Neural progenitor cell (in vitro differentiated cells): Measurements from ENCODE around the gene DPM1. TPM values are rescaled to one million over a fixed set of nuclear protein-coding genes. Genes with fewer than 3 reads are reported as not detected.

Experiments used
- DNase-seq: peaks from one replicate; pipeline ENCODE4 v3.0.0-alpha.2; 2016; ENCODE audit warnings: low spot score
- H2AFZ ChIP-seq: fragments of 200-600 bp; sonication (generic); replicated peaks from 2 replicates; pipeline ENCODE4 v1.6.1; 2016; ENCODE audit warnings: antibody characterized with exemption
- H3F3A ChIP-seq: fragments of 200-600 bp; sonication (generic); 2 replicates; pipeline ENCODE4 v1.6.1; 2016; ENCODE audit warnings: antibody characterized with exemption, low read depth
- H3K27ac ChIP-seq: fragments of 200-600 bp; sonication (generic); 2 replicates; pipeline ENCODE4 v1.5.1; 2016; ENCODE audit warnings: mild to moderate bottlenecking
- H3K27me3 ChIP-seq: fragments of 200-600 bp; sonication (generic); 2 replicates; pipeline ENCODE4 v1.6.1; 2016; ENCODE audit warnings: mild to moderate bottlenecking, moderate library complexity
- H3K36me3 ChIP-seq: fragments of 200-600 bp; sonication (generic); 2 replicates; pipeline ENCODE4 v1.5.1; 2016
- H3K4me1 ChIP-seq: fragments of 200-600 bp; sonication (generic); 2 replicates; pipeline ENCODE4 v1.6.1; 2016; ENCODE audit warnings: mixed run types
- H3K4me2 ChIP-seq: fragments of 200-600 bp; sonication (generic); 2 replicates; pipeline ENCODE4 v1.6.1; 2016
- H3K4me3 ChIP-seq: fragments of 200-600 bp; sonication (generic); 2 replicates; pipeline ENCODE4 v1.5.1; 2016
- H3K79me2 ChIP-seq: fragments of 200-600 bp; sonication (generic); 2 replicates; pipeline ENCODE4 v1.6.1; 2016; ENCODE audit warnings: low read depth
- H3K9ac ChIP-seq: fragments of 200-600 bp; sonication (generic); 2 replicates; pipeline ENCODE4 v1.6.1; 2016
- H3K9me3 ChIP-seq: fragments of 200-600 bp; sonication (generic); 2 replicates; pipeline ENCODE4 v1.5.1; 2016; ENCODE audit warnings: low read depth
- H4K20me1 ChIP-seq: fragments of 200-600 bp; sonication (generic); 2 replicates; pipeline ENCODE4 v1.6.1; 2016; ENCODE audit warnings: low read depth
- H3K27ac Mint-ChIP-seq: 3 replicates; pipeline ENCODE4 v1.8.0; 2021; ENCODE audit warnings: mixed read lengths
- H3K27me3 Mint-ChIP-seq: 2 replicates; pipeline ENCODE4 v1.8.0; 2022; ENCODE audit warnings: low read depth, mild to moderate bottlenecking, inconsistent platforms, moderate library complexity, mixed read lengths; ENCODE audit not compliant: insufficient read depth
- H3K36me3 Mint-ChIP-seq: 3 replicates; pipeline ENCODE4 v1.8.0; 2021; ENCODE audit warnings: mixed read lengths
- H3K4me1 Mint-ChIP-seq: 3 replicates; pipeline ENCODE4 v1.8.0; 2021; ENCODE audit warnings: mixed read lengths
- H3K4me3 Mint-ChIP-seq: 3 replicates; pipeline ENCODE4 v1.8.0; 2021; ENCODE audit warnings: mild to moderate bottlenecking, moderate library complexity, mixed read lengths
- H3K9me3 Mint-ChIP-seq: 3 replicates; pipeline ENCODE4 v1.8.0; 2020; ENCODE audit warnings: mixed read lengths
- EZH2 ChIP-seq: fragments of 200-600 bp; sonication (generic); IDR thresholded peaks from 2 replicates; pipeline ENCODE4 v1.6.1; 2017; ENCODE audit warnings: antibody characterized with exemption, mild to moderate bottlenecking, moderate library complexity
- EZH2phosphoT487 ChIP-seq: fragments of 200-600 bp; sonication (generic); IDR thresholded peaks from 2 replicates; pipeline ENCODE4 v1.6.1; 2017; ENCODE audit warnings: antibody characterized with exemption
- total RNA-seq: library from RNA; depleted of rRNA; stranded (reverse); fragments of >200 nt; gene quantifications from 2 replicates; pipeline ENCODE4 v1.2.3, GENCODE V29; 2015; ENCODE audit warnings: low replicate concordance
- TF ChIP-seq, protein P1 (sequence below): fragments of 200-600 bp; sonication (generic); IDR thresholded peaks from 2 replicates; pipeline ENCODE4 v1.5.1; 2017; ENCODE audit warnings: antibody characterized with exemption, mild to moderate bottlenecking

Gene DPM1
- total RNA-seq, 1 donor from 2014 or later = 173 TPM

DNA sequence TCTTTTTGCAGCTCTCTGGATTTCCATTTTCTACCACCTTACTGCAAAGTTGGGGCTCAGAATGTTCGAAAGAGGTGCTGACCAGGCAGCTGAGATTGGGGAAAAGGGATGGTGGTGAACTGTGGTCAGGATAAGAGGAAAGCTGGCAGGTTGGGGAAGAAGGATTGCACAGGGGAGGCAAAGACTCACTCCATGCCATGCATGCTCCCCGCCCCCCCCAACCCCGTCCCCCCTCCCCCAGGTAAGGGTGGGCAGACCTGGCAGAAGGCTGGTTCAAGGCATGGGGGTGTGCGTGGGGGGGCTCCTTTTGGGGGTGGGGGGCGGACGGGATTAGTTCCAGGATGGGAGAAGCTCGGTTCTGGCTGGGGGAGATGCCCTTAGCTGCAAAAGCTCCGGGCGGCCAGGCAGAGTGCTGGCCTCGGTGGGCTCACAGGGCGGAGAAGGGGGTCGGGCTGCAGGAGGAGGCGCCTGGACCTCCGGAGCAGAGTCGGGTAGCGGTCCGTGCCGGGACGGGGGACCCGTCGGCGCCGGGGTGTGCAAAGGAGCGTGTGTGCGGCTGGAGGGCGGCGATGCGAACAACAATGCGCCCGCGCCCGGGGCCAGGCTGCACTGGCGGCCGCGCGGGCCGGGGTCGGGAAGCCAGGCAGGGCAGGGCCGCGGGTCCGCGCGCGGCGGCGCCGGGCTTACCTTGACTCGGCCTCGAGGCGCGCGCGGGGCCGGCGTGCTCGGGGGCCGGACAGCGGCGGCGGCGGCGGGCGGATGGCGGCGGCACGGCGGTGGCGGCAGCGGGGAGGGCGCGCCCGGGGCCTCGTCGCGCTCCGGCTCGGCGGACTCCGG lies 28.0 kb downstream of the DPM1 start:
- Histone ChIP-seq H3F3A (peaks cover 56% of the 10 kb centered on the region), H3K27ac (peak overlapping the region; percentile 95), H3K4me2 (peak overlapping the region; percentile 92), H4K20me1 (peaks cover 39% of the 10 kb centered on the region), H3K36me3 (peaks cover 41% of the 10 kb centered on the region), H2AFZ (no peak overlapping the region), H3K27me3 (no peaks in the 10 kb centered on the region), H3K9ac (peak overlapping the region; percentile 88), H3K79me2 (peaks cover 52% of the 10 kb centered on the region), H3K9me3 (no peaks in the 10 kb centered on the region), H3K4me1 (peaks cover 38% of the 10 kb centered on the region), H3K4me3 (peak overlapping the region; percentile 85)
- Mint-ChIP-seq H3K4me1 (peaks cover 44% of the 10 kb centered on the region), H3K4me3 (peak overlapping the region; percentile 91), H3K27me3 (peaks cover 6% of the 10 kb centered on the region), H3K27ac (peak overlapping the region; percentile 97), H3K36me3 (peaks cover 32% of the 10 kb centered on the region), H3K9me3 (peaks cover 2% of the 10 kb centered on the region)
- no peak for TF ChIP-seq EZH2
- no peak for TF ChIP-seq EZH2phosphoT487
- TF ChIP-seq, protein P1, sequence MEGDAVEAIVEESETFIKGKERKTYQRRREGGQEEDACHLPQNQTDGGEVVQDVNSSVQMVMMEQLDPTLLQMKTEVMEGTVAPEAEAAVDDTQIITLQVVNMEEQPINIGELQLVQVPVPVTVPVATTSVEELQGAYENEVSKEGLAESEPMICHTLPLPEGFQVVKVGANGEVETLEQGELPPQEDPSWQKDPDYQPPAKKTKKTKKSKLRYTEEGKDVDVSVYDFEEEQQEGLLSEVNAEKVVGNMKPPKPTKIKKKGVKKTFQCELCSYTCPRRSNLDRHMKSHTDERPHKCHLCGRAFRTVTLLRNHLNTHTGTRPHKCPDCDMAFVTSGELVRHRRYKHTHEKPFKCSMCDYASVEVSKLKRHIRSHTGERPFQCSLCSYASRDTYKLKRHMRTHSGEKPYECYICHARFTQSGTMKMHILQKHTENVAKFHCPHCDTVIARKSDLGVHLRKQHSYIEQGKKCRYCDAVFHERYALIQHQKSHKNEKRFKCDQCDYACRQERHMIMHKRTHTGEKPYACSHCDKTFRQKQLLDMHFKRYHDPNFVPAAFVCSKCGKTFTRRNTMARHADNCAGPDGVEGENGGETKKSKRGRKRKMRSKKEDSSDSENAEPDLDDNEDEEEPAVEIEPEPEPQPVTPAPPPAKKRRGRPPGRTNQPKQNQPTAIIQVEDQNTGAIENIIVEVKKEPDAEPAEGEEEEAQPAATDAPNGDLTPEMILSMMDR = no peak
- peak; percentile 64 for DNase-seq

GRCh38 chr20:50929299-50930138 lies 28.8 kb downstream of the DPM1 start:
- Histone ChIP-seq H3K79me2 (peaks cover 61% of the 10 kb centered on the region), H3K27me3 (no peaks in the 10 kb centered on the region), H3K9me3 (no peaks in the 10 kb centered on the region), H4K20me1 (peaks cover 48% of the 10 kb centered on the region), H3K4me3 (peak overlapping the region; percentile 85), H3K9ac (peak overlapping the region; percentile 88), H3K4me1 (peaks cover 44% of the 10 kb centered on the region), H2AFZ (no peak overlapping the region), H3K4me2 (peak overlapping the region; percentile 92), H3F3A (peaks cover 48% of the 10 kb centered on the region), H3K36me3 (peaks cover 33% of the 10 kb centered on the region), H3K27ac (peak overlapping the region; percentile 95)
- peaks cover 46% of the 10 kb centered on the region for H3K4me1 Mint-ChIP-seq
- DNase-seq = peak; percentile 97
- H3K27me3 Mint-ChIP-seq = peaks cover 6% of the 10 kb centered on the region
- H3K4me3 Mint-ChIP-seq = peak overlapping the region; percentile 91
- TF ChIP-seq, protein P1 = peak; percentile 99
- no peak for TF ChIP-seq EZH2phosphoT487
- H3K27ac Mint-ChIP-seq = peak overlapping the region; percentile 82
- H3K9me3 Mint-ChIP-seq = peaks cover 2% of the 10 kb centered on the region
- peaks cover 33% of the 10 kb centered on the region for H3K36me3 Mint-ChIP-seq

DNA sequence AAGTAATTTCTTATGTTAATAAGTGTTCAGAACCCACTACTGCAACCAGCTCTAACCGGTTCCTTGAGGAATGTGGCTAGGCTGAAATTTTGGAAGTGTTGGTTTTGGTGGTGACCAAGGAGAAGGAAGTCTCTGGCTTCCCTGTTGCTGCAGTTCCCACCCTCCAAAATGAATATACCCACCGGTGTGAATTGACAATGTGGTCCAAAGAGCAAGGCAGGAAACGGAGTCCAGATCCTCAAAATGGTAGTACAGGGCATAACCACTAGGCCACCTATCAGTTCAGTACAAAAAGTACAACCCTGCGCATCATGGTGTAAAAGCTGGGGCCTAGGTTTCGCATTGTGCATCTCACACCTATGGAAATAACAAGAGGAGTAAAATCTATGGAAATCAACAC lies 29.9 kb downstream of the DPM1 start:
- H2AFZ ChIP-seq = no peak overlapping the region
- peak overlapping the region; percentile 85 for H3K4me3 ChIP-seq
- no peaks in the 10 kb centered on the region for H3K9me3 ChIP-seq
- H3K9ac ChIP-seq = no peak overlapping the region
- H3K36me3 ChIP-seq = peaks cover 22% of the 10 kb centered on the region
- H3K27me3 ChIP-seq = no peaks in the 10 kb centered on the region
- Mint-ChIP-seq H3K4me1 (peaks cover 49% of the 10 kb centered on the region), H3K9me3 (peaks cover 2% of the 10 kb centered on the region), H3K27ac (no peak overlapping the region), H3K27me3 (peaks cover 6% of the 10 kb centered on the region), H3K4me3 (peak overlapping the region; percentile 91), H3K36me3 (peaks cover 35% of the 10 kb centered on the region)
- peaks cover 37% of the 10 kb centered on the region for H3F3A ChIP-seq
- H3K79me2 ChIP-seq = peaks cover 71% of the 10 kb centered on the region
- H3K4me1 ChIP-seq = peaks cover 51% of the 10 kb centered on the region
- peak overlapping the region; percentile 92 for H3K4me2 ChIP-seq
- DNase-seq = no peak
- no peak overlapping the region for H3K27ac ChIP-seq
- peaks cover 58% of the 10 kb centered on the region for H4K20me1 ChIP-seq
- TF ChIP-seq, protein P1 = no peak
- no peak for TF ChIP-seq EZH2phosphoT487
- TF ChIP-seq EZH2 = no peak
